Fibroblast of lung (primary cell): ENCODE data around the gene UGGT2. TPM values are rescaled to one million over a fixed set of nuclear protein-coding genes. Genes with fewer than 3 reads are reported as not detected.

Source experiments
- DNase-seq, 2 donors: peaks; one replicate each; pipeline versions ENCODE4 v3.0.0 to v3.0.0-alpha.2; 2010; ENCODE audit warnings: low read depth in 2 of 2
- H2AFZ ChIP-seq: 2 replicates; pipeline ENCODE4 v1.5.1; 2012; ENCODE audit warnings: low read length, control low read depth, inconsistent platforms
- H3K27ac ChIP-seq: 2 replicates; pipeline ENCODE4 v1.5.1; 2011; ENCODE audit warnings: low read length, control low read depth; ENCODE audit not compliant: insufficient read depth
- H3K27me3 ChIP-seq: 2 replicates; pipeline ENCODE4 v1.5.1; 2011; ENCODE audit warnings: mild to moderate bottlenecking, low read length; ENCODE audit not compliant: control insufficient read depth, insufficient read depth
- H3K36me3 ChIP-seq: 2 replicates; pipeline ENCODE4 v1.5.1; 2011; ENCODE audit warnings: low read length; ENCODE audit not compliant: control insufficient read depth, insufficient read depth
- H3K4me1 ChIP-seq: 2 replicates; pipeline ENCODE4 v1.5.1; 2011; ENCODE audit warnings: low read length; ENCODE audit not compliant: control insufficient read depth, insufficient read depth; ENCODE audit errors: extremely low read depth
- H3K4me2 ChIP-seq: 2 replicates; pipeline ENCODE4 v1.5.1; 2011; ENCODE audit warnings: low read length, control low read depth; ENCODE audit not compliant: insufficient read depth; ENCODE audit errors: extremely low read depth
- H3K4me3 ChIP-seq, 4 experiments: fragments of 200-600 bp in 1 of 4; sonication (generic) in 1 of 4; replicated peaks in 1 of 4; 2 replicates each; pipeline ENCODE4 v1.5.1; 2011 to 2016; ENCODE audit warnings: low read length in 4 of 4, low read depth in 3 of 4, mild to moderate bottlenecking in 3 of 4, control low read depth in 2 of 4, inconsistent platforms in 1 of 4, mixed read lengths in 1 of 4; ENCODE audit not compliant: insufficient read depth in 1 of 4; ENCODE audit errors: control extremely low read depth in 1 of 4
- H3K79me2 ChIP-seq: 2 replicates; pipeline ENCODE4 v1.5.1; 2012; ENCODE audit warnings: mild to moderate bottlenecking, low read length, inconsistent platforms; ENCODE audit not compliant: control insufficient read depth, insufficient read depth
- H3K9ac ChIP-seq: 2 replicates; pipeline ENCODE4 v1.5.1; 2011; ENCODE audit warnings: mild to moderate bottlenecking, low read length, control low read depth; ENCODE audit not compliant: insufficient read depth
- H3K9me3 ChIP-seq: 2 replicates; pipeline ENCODE4 v1.5.1; 2012; ENCODE audit warnings: low read depth, low read length; ENCODE audit not compliant: control insufficient read depth, insufficient read depth
- H4K20me1 ChIP-seq: 2 replicates; pipeline ENCODE4 v1.5.1; 2011; ENCODE audit warnings: low read length; ENCODE audit not compliant: control insufficient read depth, insufficient read depth; ENCODE audit errors: extremely low read depth
- CTCF ChIP-seq, 2 donors: IDR thresholded peaks in 1 of 2; conservative IDR thresholded peaks in 1 of 2; 1 replicate in 1 of 2; 2 replicates in 1 of 2; pipeline ENCODE4 v1.5.1; 2011 to 2012; ENCODE audit warnings: low read length in 2 of 2, control low read depth in 1 of 2, inconsistent platforms in 1 of 2, low read depth in 1 of 2, mild to moderate bottlenecking in 1 of 2
- EZH2 ChIP-seq: IDR thresholded peaks from 2 replicates; pipeline ENCODE4 v1.5.1; 2012; ENCODE audit warnings: low read length, control low read depth, mild to moderate bottlenecking; ENCODE audit errors: missing control alignments
- polyA plus RNA-seq, 2 donors: library from polyadenylated mRNA; depleted of rRNA in 1 of 2; stranded (reverse) in 1 of 2; unstranded in 1 of 2; fragments of >200 nt; gene quantifications; 2 replicates each; pipeline ENCODE4 v1.2.1, GENCODE V29; 2011 to 2012; ENCODE audit warnings: missing spikeins in 1 of 2
- total RNA-seq: library from RNA; depleted of rRNA; stranded (reverse); fragments of >200 nt; gene quantifications from 2 replicates; pipeline ENCODE4 v1.2.1, GENCODE V29; 2014

The UGGT2 gene
- total and polyA plus RNA-seq, 2 donors (not counting 1 experiment from before 2014, with no cell fraction given): 26.3 to 47.2 TPM

GRCh38 chr13:96090240-96091101 is 37.3 kb upstream of the UGGT2 start:
- peak overlapping the region; percentile 73 for H3K4me2 ChIP-seq
- peak overlapping the region in 2 of 4 experiments; percentile 37 to 44 for H3K4me3 ChIP-seq
- H3K36me3 ChIP-seq: no peaks in the 10 kb centered on the region
- no peak overlapping the region for H3K9ac ChIP-seq
- H3K27ac ChIP-seq: no peak overlapping the region
- H2AFZ ChIP-seq: no peak overlapping the region
- peaks cover 2% of the 10 kb centered on the region for H4K20me1 ChIP-seq
- H3K79me2 ChIP-seq: no peaks in the 10 kb centered on the region
- TF ChIP-seq EZH2 (no peak), CTCF (conservative IDR thresholded peaks at IDR 0.05 in 1 of 2, IDR thresholded peaks at IDR 0.05 in 1 of 2; ENCODE audit: low read depth in 1 of 2, low read length in 2 of 2) (no peak)
- H3K9me3 ChIP-seq: no peaks in the 10 kb centered on the region
- peaks cover 38% of the 10 kb centered on the region for H3K27me3 ChIP-seq
- H3K4me1 ChIP-seq: peaks cover 3% of the 10 kb centered on the region
- peak in 1 of 2 donors; percentile 10 for DNase-seq

- Histone ChIP-seq H3K27me3 (peaks cover 38% of the 10 kb centered on the region), H3K4me3 (peak within 1 kb of the TSS; percentile 16 to 44 (median 27)), H3K79me2 (no peaks in the 10 kb centered on the region), H4K20me1 (peaks cover 2% of the 10 kb centered on the region), H3K9me3 (no peaks in the 10 kb centered on the region), H3K4me2 (peak within 1 kb of the TSS; percentile 73), H3K27ac (no peak within 1 kb of the TSS), H3K4me1 (peaks cover 3% of the 10 kb centered on the region), H3K36me3 (no peaks in the 10 kb centered on the region), H3K9ac (no peak within 1 kb of the TSS), H2AFZ (no peak within 1 kb of the TSS)
- peak; percentile 79 for TF ChIP-seq EZH2
- no peak for TF ChIP-seq CTCF (conservative IDR thresholded peaks at IDR 0.05 in 1 of 2, IDR thresholded peaks at IDR 0.05 in 1 of 2; ENCODE audit: low read depth in 1 of 2, low read length in 2 of 2)
- DNase-seq: peak in 1 of 2 donors; percentile 14
These were observed 36.6 kb upstream of the UGGT2 start, which contains the start of gene HS6ST3 for GRCh38 chr13:96089749-96090239. TSS of gene HS6ST3 (plus strand) at chr13:96090107.

GRCh38 chr13:96089139-96089538 is 35.9 kb upstream of the UGGT2 start:
- Histone ChIP-seq H3K9me3 (no peaks in the 10 kb centered on the region), H3K36me3 (no peaks in the 10 kb centered on the region), H3K4me3 (no peak overlapping the region), H3K4me2 (no peak overlapping the region), H3K4me1 (peaks cover 3% of the 10 kb centered on the region), H3K27me3 (peaks cover 38% of the 10 kb centered on the region), H3K27ac (no peak overlapping the region), H3K9ac (no peak overlapping the region), H2AFZ (no peak overlapping the region), H3K79me2 (no peaks in the 10 kb centered on the region), H4K20me1 (peaks cover 2% of the 10 kb centered on the region)
- peak; percentile 23 for TF ChIP-seq EZH2
- TF ChIP-seq CTCF (conservative IDR thresholded peaks at IDR 0.05 in 1 of 2, IDR thresholded peaks at IDR 0.05 in 1 of 2; ENCODE audit: low read depth in 1 of 2, low read length in 2 of 2): no peak
- DNase-seq: no peak
